HEK293T (cell line): ENCODE measurements around the gene EHMT2.

Experiments used
- ELF4 ChIP-seq: fragments of 450-650 bp; IDR thresholded peaks from 2 replicates; pipeline ENCODE4 v1.6.1; 2017; ENCODE audit warnings: antibody characterized with exemption
- SUZ12 ChIP-seq: fragments of 450-650 bp; IDR thresholded peaks from 2 replicates; pipeline ENCODE4 v1.6.1; 2016; ENCODE audit warnings: mild to moderate bottlenecking

- TF ChIP-seq ELF4 (no peak), SUZ12 (no peak)
Measured at GRCh38 chr6:31945154-31945506, 47.6 kb upstream of the EHMT2 start.
